Stimulated activated effector memory CD8-positive, alpha-beta T cell treated with anti-CD3 and anti-CD28 coated beads, Interleukin-12 subunit alpha, Interleukin-12 subunit beta, amount 100 ng/mL, for 72 hours (primary cell): ENCODE data around the gene KBTBD7.
A peak's percentile ranks its signal among the peaks of the same experiment; 100 is the strongest.
"Not testable (repeated sequence)": the region's sequence is repeated elsewhere in the genome, so short reads cannot be mapped to it uniquely, and the experiment has no call there.

Experiments used
- ATAC-seq: fragments of 150-1000 bp; cut with Tn5 transposase; 2 replicates; pipeline ENCODE4 v1.10.0; 2021
- DNase-seq, 2 donors: peaks; one replicate each; pipeline ENCODE4 v3.0.0; 2021 to 2022; ENCODE audit warnings: low spot score in 2 of 2
- H3K27ac Mint-ChIP-seq: one replicate; pipeline ENCODE4 v1.8.0; 2022; ENCODE audit warnings: mild to moderate bottlenecking, mixed read lengths
- H3K36me3 Mint-ChIP-seq: one replicate; pipeline ENCODE4 v1.8.0; 2022; ENCODE audit warnings: mild to moderate bottlenecking, mixed read lengths
- H3K4me1 Mint-ChIP-seq: one replicate; pipeline ENCODE4 v1.8.0; 2022; ENCODE audit warnings: mixed read lengths
- H3K4me3 Mint-ChIP-seq: one replicate; pipeline ENCODE4 v1.8.0; 2022; ENCODE audit warnings: mild to moderate bottlenecking, mixed read lengths
- H3K9me3 Mint-ChIP-seq: one replicate; pipeline ENCODE4 v1.8.0; 2022; ENCODE audit warnings: mixed read lengths

Gene KBTBD7

GRCh38 chr13:41212881-41213280, 18.5 kb upstream of the KBTBD7 start:
- H3K4me1 Mint-ChIP-seq = no peaks in the 10 kb centered on the region
- H3K9me3 Mint-ChIP-seq = peaks cover 6% of the 10 kb centered on the region

GRCh38 chr13:41211062-41211461, 16.7 kb upstream of the KBTBD7 start:
- Mint-ChIP-seq H3K9me3 (peaks cover 6% of the 10 kb centered on the region), H3K36me3 (no peaks in the 10 kb centered on the region), H3K4me1 (no peaks in the 10 kb centered on the region), H3K4me3 (no peak overlapping the region), H3K27ac (no peak overlapping the region)
- no peak for DNase-seq
- ATAC-seq = no peak

More at GRCh38 chr13:41212881-41213280, 18.5 kb upstream of the KBTBD7 start:
- no peak for ATAC-seq
- Mint-ChIP-seq H3K27ac (no peak overlapping the region), H3K36me3 (peaks cover 6% of the 10 kb centered on the region), H3K4me3 (no peak overlapping the region)
- no peak for DNase-seq

DNA sequence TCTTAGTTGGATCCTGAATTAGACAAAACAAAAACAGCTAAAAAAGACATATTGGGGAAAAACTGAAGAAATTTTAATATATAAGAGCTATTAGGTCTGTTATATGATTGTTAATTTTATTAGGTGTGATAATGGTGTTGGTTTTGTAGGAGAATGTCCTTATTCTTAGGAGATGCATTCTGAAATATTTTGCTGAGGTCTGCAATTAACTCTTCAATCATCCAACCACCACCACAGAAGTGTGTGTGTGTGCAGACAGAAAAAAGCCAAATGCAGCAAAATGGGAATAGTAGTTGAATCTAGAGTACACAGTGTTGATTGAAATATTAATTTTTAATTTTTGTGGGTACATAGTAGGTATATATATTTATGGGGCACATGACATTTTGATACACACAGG, 12.1 kb upstream of the KBTBD7 start:
- no peak overlapping the region for H3K4me3 Mint-ChIP-seq
- no peak for DNase-seq
- no peak overlapping the region for H3K27ac Mint-ChIP-seq
- H3K9me3 Mint-ChIP-seq = peaks cover 6% of the 10 kb centered on the region
- H3K4me1 Mint-ChIP-seq = no peaks in the 10 kb centered on the region
- ATAC-seq = no peak
- no peaks in the 10 kb centered on the region for H3K36me3 Mint-ChIP-seq

DNA sequence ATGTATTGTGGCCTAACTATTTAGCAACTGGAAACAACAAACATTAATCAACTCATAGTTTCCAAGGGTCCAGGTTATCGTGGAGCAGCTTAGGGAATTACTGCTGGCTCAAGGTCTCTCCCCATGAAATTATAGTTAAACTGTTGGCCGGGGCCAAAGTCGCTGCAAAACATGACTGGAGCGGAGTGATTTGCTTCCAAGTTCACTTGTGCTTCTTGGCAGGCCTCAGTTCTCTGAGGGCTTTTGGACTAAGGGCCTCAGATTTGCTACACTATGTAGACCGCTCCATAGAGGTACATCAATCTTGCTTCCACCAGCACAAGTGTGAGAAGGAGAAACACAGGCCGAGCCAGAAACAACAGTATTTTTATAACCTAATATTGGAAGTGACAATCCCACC, 9.4 kb upstream of the KBTBD7 start:
- H3K4me3 Mint-ChIP-seq = no peak overlapping the region
- no peak for DNase-seq

DNA sequence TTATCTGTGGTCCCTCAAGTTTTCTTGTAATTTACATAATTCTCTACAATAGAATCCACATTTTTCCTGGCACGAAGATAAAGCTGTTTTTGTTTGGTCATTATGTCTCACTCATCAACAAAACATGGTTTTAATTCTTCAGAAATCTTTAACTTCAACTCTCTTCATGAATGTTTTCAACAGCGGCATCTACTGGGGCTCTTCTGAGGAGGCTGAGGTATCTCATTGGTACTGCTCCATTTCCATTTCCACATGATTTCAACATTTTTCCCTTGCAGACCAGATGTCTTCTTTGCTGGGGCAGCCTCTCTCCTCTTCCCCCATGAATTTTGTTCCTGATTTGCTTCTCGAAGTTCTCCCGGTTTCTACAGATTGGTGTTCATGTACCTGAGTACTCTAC, 5.8 kb upstream of the KBTBD7 start:
- Mint-ChIP-seq H3K36me3 (no peaks in the 10 kb centered on the region), H3K27ac (no peak overlapping the region), H3K4me3 (no peak overlapping the region), H3K9me3 (no peaks in the 10 kb centered on the region), H3K4me1 (peaks cover 5% of the 10 kb centered on the region)
- ATAC-seq (no peak), DNase-seq (no peak)

More for the DNA sequence above, 9.4 kb upstream of the KBTBD7 start:
- H3K4me1 Mint-ChIP-seq = peaks cover 2% of the 10 kb centered on the region
- H3K36me3 Mint-ChIP-seq = no peaks in the 10 kb centered on the region
- no peak for ATAC-seq
- no peak overlapping the region for H3K27ac Mint-ChIP-seq
- no peaks in the 10 kb centered on the region for H3K9me3 Mint-ChIP-seq

GRCh38 chr13:41199526-41199925, 5.2 kb upstream of the KBTBD7 start:
- H3K36me3 Mint-ChIP-seq = no peaks in the 10 kb centered on the region
- H3K4me1 Mint-ChIP-seq = peaks cover 7% of the 10 kb centered on the region
- no peak overlapping the region for H3K4me3 Mint-ChIP-seq
- ATAC-seq (no peak), DNase-seq (no peak)
- no peak overlapping the region for H3K27ac Mint-ChIP-seq
- no peaks in the 10 kb centered on the region for H3K9me3 Mint-ChIP-seq

- peaks cover 12% of the 10 kb centered on the region for H3K4me1 Mint-ChIP-seq
- ATAC-seq (no peak), DNase-seq (no peak)
- H3K27ac Mint-ChIP-seq = no peak overlapping the region
- H3K4me3 Mint-ChIP-seq = no peak overlapping the region
- H3K36me3 Mint-ChIP-seq = no peaks in the 10 kb centered on the region
- no peaks in the 10 kb centered on the region for H3K9me3 Mint-ChIP-seq
These were observed 4.7 kb upstream of the KBTBD7 start for GRCh38 chr13:41199079-41199478.

DNA sequence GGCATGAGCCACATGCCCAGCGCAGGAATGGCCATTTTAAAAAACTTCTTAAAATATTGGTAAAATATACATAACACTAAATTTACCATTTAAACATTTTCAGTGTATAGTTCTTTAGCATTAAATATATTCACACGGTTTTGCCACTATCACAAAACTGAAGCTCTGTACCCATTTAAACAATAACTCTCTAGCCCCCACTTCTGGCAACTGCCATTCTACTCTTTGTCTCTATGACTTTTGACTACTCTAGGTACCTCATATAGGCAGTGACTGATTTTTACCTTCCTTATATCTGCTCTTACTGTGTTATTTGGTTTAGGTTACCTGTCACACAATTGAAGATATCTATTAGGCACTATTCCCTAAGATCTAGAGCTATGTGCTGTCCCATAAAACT, 2.3 kb upstream of the KBTBD7 start:
- no peak overlapping the region for H3K27ac Mint-ChIP-seq
- peaks cover 6% of the 10 kb centered on the region for H3K36me3 Mint-ChIP-seq
- ATAC-seq (no peak), DNase-seq (no peak)
- H3K4me3 Mint-ChIP-seq = no peak overlapping the region
- no peaks in the 10 kb centered on the region for H3K9me3 Mint-ChIP-seq
- peaks cover 31% of the 10 kb centered on the region for H3K4me1 Mint-ChIP-seq

DNA sequence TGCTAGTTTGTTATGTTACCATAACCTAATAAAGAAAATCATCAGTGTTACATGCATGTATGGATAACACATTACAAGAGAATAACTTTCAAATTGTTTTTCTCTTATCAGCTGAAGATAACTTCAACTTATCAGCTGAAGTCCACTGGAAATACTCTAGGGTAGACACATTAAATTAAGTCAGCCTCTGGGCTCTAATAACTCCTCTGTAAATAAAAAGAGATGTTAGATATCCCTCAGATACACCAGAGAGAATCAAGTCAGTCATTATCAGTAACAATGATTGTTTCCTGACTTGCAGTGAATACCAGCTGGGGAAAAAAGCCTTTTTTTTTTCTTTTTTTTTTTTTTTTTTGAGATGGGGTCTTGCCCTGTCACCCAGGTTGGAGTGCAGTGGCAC, 1.6 kb upstream of the KBTBD7 start:
- no peak for DNase-seq

DNA sequence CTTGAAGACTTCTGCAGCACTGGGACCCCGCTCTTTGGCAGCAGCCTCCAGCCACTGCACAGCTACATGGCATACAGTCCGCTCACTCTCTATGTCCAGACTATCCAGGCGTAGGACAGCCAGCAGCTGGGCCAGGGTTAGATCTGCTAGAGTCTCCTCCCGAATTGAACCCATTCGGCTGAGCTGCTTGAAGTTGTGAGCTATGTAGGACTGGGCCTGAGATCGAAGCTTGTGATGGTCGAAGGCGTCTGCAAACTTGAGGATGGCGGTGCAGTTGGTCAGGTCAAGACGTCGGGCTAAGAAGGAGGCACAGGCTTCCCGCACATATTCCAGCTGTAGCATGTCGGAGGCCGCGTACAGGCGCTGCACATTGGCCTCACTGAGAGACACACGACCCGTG, 900 bp downstream of the KBTBD7 start:
- ATAC-seq (no peak), DNase-seq (no peak)
- H3K36me3 Mint-ChIP-seq = peaks cover 6% of the 10 kb centered on the region
- H3K9me3 Mint-ChIP-seq = no peaks in the 10 kb centered on the region
- peaks cover 26% of the 10 kb centered on the region for H3K4me1 Mint-ChIP-seq
- H3K27ac Mint-ChIP-seq = peak overlapping the region; percentile 90
- peak overlapping the region; percentile 83 for H3K4me3 Mint-ChIP-seq

More for the DNA sequence above, 1.6 kb upstream of the KBTBD7 start:
- Mint-ChIP-seq H3K4me1 (peaks cover 31% of the 10 kb centered on the region), H3K4me3 (no peak overlapping the region), H3K9me3 (no peaks in the 10 kb centered on the region), H3K27ac (no peak overlapping the region), H3K36me3 (peaks cover 6% of the 10 kb centered on the region)
- ATAC-seq = no peak

- H3K4me3 Mint-ChIP-seq = no peak overlapping the region
- no peak for DNase-seq
- H3K9me3 Mint-ChIP-seq = no peaks in the 10 kb centered on the region
- H3K36me3 Mint-ChIP-seq = peaks cover 4% of the 10 kb centered on the region
- H3K4me1 Mint-ChIP-seq = peaks cover 14% of the 10 kb centered on the region
- H3K27ac Mint-ChIP-seq = no peak overlapping the region
- ATAC-seq = no peak
These were observed 5.8 kb downstream of the KBTBD7 start for GRCh38 chr13:41188584-41188983.

- Mint-ChIP-seq H3K27ac (no peak overlapping the region), H3K9me3 (no peaks in the 10 kb centered on the region), H3K36me3 (no peaks in the 10 kb centered on the region), H3K4me3 (no peak overlapping the region), H3K4me1 (no peaks in the 10 kb centered on the region)
- no peak for DNase-seq
- ATAC-seq = no peak
These were observed 7.9 kb downstream of the KBTBD7 start for GRCh38 chr13:41186481-41186880.

DNA sequence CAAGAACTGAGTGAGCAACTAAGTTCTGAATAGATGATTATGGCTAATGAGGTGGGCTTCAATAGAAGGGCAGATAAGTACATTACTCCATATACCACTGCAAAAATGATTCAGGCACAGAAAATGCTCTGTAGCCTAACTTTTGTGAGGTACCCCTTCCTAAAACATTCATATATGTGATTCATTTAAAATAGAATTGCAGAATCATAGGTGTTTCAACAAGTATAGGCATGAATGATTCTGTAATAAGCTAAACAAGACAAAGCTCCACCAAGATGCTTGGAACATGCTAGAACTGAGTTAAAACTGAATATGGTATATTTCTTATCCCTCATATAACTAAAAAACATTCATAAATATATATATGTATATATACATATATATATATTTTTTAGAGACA, 12.1 kb downstream of the KBTBD7 start:
- Mint-ChIP-seq H3K9me3 (no peaks in the 10 kb centered on the region), H3K27ac (no peak overlapping the region), H3K4me3 (no peak overlapping the region), H3K36me3 (no peaks in the 10 kb centered on the region), H3K4me1 (no peaks in the 10 kb centered on the region)
- ATAC-seq = no peak
- DNase-seq = no peak

DNA sequence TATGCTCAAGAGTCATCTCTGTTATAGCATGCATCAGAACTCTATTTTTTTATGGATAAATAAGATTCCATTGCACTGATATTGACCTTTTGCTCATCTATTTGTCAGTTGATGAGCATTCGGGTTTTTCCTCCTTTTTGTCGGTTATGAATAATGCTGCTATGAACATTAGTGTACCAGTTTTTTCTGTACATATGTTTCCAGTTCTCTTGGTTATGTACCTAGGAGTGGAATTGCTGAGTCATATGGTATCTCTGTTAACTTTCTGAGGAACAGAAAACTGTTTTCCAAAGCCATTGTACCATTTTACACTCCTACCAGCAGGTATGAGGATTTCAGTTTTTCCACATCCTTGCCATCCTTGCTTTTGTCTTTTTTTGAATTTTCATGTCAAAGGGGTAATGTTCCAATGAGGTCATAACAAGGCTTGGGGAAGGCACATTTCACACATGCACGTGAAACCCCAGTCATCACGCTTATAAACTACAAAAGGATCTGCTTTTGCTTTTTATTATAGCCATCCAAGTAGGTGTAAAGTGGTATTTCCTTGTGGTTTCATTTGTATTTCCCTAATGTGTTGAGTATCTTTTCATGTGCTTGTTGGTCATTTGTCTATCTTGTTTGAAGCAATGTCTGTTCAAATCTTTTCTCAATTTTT, 14.6 kb downstream of the KBTBD7 start:
- no peaks in the 10 kb centered on the region for H3K4me1 Mint-ChIP-seq
- no peaks in the 10 kb centered on the region for H3K36me3 Mint-ChIP-seq
- DNase-seq (no peak), ATAC-seq (peak; percentile 65)
- peaks cover 8% of the 10 kb centered on the region for H3K9me3 Mint-ChIP-seq
- H3K4me3 Mint-ChIP-seq = no peak overlapping the region
- no peak overlapping the region for H3K27ac Mint-ChIP-seq

DNA sequence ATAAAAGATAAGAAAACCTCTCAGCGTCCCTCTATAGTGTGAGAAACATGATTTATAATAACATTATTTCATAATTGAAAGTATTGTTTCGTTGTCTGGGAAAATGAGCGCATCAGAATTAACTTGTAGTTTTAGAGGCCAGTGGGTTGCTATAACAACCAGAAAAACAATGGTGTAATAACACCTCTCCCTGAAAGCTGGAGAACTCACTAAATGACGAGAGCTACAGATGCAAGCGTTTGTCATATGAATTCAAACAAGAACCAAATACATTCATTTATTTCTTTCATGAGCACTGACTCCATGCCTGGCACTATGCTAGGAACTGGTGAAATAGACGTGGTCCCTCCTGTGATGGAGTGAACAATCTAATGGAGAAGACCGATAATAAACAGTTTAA, 16.3 kb downstream of the KBTBD7 start:
- Mint-ChIP-seq H3K36me3 (no peaks in the 10 kb centered on the region), H3K4me1 (no peaks in the 10 kb centered on the region), H3K9me3 (peaks cover 10% of the 10 kb centered on the region), H3K4me3 (no peak overlapping the region), H3K27ac (no peak overlapping the region)
- DNase-seq = no peak
- ATAC-seq = peak; percentile 62

DNA sequence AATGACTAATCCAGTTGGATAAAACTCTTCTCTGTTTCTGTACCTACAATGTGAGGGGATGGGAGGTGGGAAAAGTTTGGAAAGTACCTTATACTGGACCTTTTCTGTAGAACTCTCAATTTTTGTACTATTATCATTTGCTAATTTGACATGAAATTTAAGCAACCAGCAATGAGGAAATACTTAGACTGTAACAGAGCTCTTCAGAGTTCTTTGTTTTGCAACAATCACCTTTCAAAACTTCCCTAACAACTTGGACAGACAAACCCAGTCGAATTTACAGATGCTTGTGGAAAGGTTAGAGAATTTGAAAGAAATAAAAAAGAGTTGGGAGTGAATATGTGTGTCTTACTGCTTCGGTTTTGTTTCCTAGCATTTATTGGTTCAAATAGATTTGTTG, 16.8 kb downstream of the KBTBD7 start:
- no peaks in the 10 kb centered on the region for H3K36me3 Mint-ChIP-seq
- no peak for ATAC-seq
- H3K27ac Mint-ChIP-seq = no peak overlapping the region
- no peaks in the 10 kb centered on the region for H3K4me1 Mint-ChIP-seq
- no peak for DNase-seq
- no peak overlapping the region for H3K4me3 Mint-ChIP-seq
- peaks cover 10% of the 10 kb centered on the region for H3K9me3 Mint-ChIP-seq

DNA sequence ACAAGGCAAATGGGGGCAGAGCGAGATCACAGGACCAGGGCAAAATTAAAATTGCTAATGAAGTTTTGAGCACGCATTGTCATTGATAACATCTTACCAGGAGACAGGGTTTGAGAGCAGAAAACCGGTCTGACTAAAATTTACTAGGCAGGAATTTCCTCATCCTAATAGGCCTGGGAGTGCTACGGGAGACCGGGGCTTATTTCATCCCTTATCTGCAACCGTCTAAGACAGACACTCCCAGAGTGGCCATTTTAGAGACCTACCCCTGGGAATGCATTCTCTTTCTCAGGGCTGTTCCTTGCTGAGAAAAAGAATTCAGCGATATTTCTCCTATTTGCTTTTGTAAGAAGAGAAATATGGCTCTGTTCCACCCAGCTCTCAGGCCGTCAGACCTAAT, 18.8 kb downstream of the KBTBD7 start:
- not testable (repeated sequence) for H3K27ac Mint-ChIP-seq, H3K4me1 Mint-ChIP-seq, H3K36me3 Mint-ChIP-seq, ATAC-seq, DNase-seq, H3K4me3 Mint-ChIP-seq
- H3K9me3 Mint-ChIP-seq = peaks cover 10% of the 10 kb centered on the region
